Head of caudate nucleus (tissue), 42 donors: Measurements from ENCODE around the gene HPN.

Experiments used
- DNase-seq, 42 donors: peaks; one replicate each; pipeline versions ENCODE4 v3.0.0 to v3.0.0-alpha.2; 2020 to 2021; ENCODE audit warnings: mixed read lengths in 7 of 42
- intact Hi-C: fragments of 100-400 bp; cut with DNase I; formaldehyde crosslinking; loops from one replicate; pipeline ENCODE4 v1.15.0; 2022

The HPN gene

DNA sequence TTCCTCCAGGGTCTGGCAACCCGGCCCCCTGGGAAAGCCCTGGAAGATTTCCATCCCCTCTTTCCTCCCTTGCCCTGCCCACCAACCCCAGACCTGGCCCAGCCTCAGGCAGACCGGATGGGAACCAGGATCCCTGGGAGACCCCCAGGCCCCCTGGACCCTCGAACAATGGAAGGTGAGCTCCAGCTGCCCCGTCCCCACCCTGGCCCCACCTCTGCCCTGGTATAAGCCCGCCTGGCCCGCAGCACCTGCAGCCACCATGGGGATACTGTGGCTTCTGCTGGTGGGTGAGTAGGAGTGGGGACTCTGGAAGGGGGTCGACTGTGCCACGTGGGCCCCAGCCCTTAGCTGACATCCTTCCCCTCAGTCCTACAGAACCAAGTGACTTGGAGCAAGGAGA, 32.4 kb downstream of the HPN start:
- intact Hi-C loops: no loop called here
- DNase-seq: no peak

GRCh38 chr19:35074426-35075201, 33.1 kb downstream of the HPN start:
- intact Hi-C loops: no loop called here
- DNase-seq: no peak

- no peak for DNase-seq
These were observed 33.9 kb downstream of the HPN start for GRCh38 chr19:35075202-35076025.

GRCh38 chr19:35076026-35076370, 34.5 kb downstream of the HPN start:
- no peak for DNase-seq
- intact Hi-C loops: no loop called here

More at GRCh38 chr19:35075202-35076025, 33.9 kb downstream of the HPN start:
- intact Hi-C loops: no loop called here

DNA sequence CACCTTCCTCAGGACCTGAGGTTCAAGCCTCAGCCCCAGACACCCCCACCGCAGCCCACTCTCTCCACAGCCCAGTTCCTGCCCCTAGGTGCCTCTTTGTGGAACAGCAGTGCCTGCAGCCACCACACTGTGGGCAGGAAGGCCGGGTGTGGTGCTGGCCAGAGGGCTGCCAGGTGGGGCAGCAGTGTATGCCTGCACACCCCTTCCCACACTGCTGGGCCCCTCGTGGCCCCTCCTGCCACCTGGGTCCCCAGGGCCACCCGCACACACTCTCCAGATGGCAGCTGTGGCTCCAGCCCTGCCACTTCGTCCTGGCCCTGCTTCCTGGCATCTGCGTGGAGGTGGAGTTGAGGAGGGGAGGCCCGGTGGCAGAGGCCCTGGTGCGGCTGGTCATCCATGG, 35.1 kb downstream of the HPN start:
- no peak for DNase-seq
- intact Hi-C loops: no loop called here

- intact Hi-C loops: no loop called here
- DNase-seq: no peak
These were observed 36.1 kb downstream of the HPN start for GRCh38 chr19:35077411-35078223.

GRCh38 chr19:35079826-35080225, 38.3 kb downstream of the HPN start:
- DNase-seq: no peak
- intact Hi-C loops: no loop called here

GRCh38 chr19:35080613-35081170, 39.2 kb downstream of the HPN start:
- intact Hi-C loops: no loop called here
- no peak for DNase-seq

DNA sequence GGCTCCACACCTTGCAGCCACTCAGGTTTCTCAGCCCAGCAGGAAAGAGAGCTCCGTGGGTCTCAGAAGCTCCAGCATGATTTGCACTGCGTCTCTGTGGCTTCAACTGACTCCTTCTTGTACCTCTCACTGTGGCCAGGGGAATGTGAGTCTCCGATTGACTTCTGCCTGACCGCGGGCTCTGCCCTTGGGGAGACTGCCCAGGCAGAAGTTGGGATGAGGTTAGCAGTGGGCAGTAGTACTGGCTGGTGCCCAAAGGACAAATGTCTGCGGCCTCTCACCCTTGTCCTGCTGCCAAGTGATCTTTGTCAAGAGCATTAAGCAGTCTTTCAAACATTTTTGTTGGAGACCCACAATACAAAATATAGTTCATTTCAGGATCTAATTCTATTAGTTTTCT, 39.7 kb downstream of the HPN start:
- no peak for DNase-seq
- intact Hi-C loops: no loop called here

- DNase-seq: no peak
- intact Hi-C loops: no loop called here
These were observed 42.4 kb downstream of the HPN start for GRCh38 chr19:35083691-35084508.

DNA sequence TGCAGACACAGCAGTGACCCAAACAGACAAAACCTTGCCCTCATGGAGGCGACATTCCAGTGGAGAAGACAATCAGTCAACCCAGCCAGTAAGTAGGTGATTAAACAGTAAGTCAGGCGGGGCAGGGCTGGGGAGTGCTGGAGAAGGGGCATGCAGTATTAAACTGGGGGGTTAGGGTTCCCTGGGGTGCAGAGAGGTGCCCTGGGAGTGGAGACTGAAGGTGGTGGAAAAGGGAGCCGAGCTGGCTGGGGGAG, 42.9 kb downstream of the HPN start:
- DNase-seq: no peak
- intact Hi-C loops: no loop called here

- intact Hi-C loops: no loop called here
- no peak for DNase-seq
These were observed 44.4 kb downstream of the HPN start for GRCh38 chr19:35085947-35086346.

- intact Hi-C loops: no loop called here
- DNase-seq: peak in 19 of 42 donors; percentile 11 to 74 (median 44)
These were observed 44.9 kb downstream of the HPN start for GRCh38 chr19:35086455-35086854.

GRCh38 chr19:35087393-35087792, 45.9 kb downstream of the HPN start:
- intact Hi-C loops: no loop called here

DNA sequence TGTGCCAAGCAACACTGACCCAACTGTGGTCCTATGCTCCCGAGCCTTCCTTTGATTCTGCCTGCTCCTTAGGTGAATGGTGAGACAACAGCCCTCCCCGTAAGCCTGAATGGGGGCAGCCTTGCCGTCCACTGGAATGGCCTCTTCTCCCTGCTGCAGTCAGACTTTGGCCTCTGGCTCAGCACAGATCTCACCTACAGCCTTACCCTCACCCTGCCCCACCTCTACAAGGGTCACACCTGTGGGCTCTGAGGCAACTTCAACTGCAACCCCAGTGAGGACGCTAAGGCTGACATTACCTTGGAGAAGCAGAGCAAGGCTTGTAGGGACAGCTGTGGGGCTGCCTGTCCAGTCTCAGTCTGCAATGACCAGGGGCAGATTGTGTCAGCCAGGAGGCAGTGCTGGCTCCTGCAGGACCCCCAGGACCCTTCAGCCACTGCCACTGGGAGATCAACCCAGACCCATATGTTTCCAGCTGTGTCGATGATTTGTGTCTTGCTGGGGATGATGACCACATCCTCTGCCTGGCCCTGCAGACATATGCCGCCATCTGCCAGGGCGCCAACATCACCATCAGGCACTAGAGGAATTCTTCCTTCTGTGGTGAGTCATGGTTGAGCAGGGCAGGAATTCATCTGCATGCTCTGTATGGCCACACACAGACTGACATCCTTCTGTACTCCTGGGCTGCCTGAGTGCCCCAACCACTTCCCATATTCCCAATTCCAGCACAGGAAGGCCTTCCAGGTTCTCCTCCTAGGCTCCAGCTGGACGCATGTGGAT, 46.8 kb downstream of the HPN start:
- intact Hi-C loops: no loop called here
- peak in 4 of 42 donors; percentile 37 to 63 (median 48) for DNase-seq

More at GRCh38 chr19:35087393-35087792, 45.9 kb downstream of the HPN start:
- no peak for DNase-seq

DNA sequence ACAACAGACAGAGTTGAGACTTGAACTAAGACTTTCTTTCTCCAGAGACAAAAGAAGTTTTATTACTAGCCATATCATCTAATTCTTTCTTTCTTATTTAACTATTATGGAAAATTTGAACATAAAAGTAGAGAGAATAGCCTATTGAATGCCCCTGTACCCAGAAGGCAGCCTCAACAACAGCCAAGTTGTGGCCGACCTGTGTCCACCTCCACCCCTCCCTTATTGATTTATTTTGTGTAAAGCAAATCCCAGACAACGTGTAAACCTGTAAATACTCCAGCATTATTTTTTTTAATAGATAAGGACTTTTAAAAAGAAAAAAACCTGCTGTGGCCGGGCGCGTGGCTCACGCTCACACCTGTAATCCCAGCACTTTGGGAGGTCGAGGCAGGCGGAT, 48.0 kb downstream of the HPN start:
- intact Hi-C loops: no loop called here
- DNase-seq: no peak

DNA sequence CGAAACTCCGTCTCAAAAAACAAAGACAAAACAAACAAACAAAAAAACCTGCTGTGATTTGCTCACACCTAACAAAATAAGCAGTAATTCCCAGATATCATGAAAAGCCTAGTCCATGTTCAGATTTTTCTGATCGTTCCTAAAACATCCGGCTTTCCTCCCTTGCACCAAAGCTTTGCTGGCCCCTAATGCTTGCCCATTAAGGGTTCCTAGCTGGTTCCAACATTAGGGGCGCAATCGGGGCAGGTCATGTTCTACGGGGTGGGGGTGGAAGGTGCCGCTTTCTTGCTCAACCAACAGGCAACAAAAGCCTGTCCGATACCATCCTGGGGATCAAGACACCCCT, 48.6 kb downstream of the HPN start:
- DNase-seq: no peak
- intact Hi-C loops: no loop called here

- peak in 40 of 42 donors; percentile 17 to 90 (median 68) for DNase-seq
- intact Hi-C loops: no loop called here
These were observed 49.1 kb downstream of the HPN start for GRCh38 chr19:35090506-35091214.
